ENCODE results near the gene KLHDC10. TPM values are rescaled to one million over a fixed set of nuclear protein-coding genes. Genes with fewer than 3 reads are reported as not detected.
"Not testable (repeated sequence)": the region's sequence is repeated elsewhere in the genome, so short reads cannot be mapped to it uniquely, and the experiment has no call there.

The KLHDC10 gene
- total RNA-seq, 2 donors from 2014 or later = 16.7 to 19.1 TPM

GRCh38 chr7:130062246-130062645 lies 8.1 kb upstream of the KLHDC10 start:
- H3K9me3 ChIP-seq = no peaks in the 10 kb centered on the region
- H3K27ac ChIP-seq = no peak overlapping the region
- TF ChIP-seq CTCF (IDR thresholded peaks at IDR 0.05) = no peak
- no peaks in the 10 kb centered on the region for H3K36me3 ChIP-seq
- H3K4me3 ChIP-seq = no peak overlapping the region
- no peaks in the 10 kb centered on the region for H3K4me1 ChIP-seq
- H3K27me3 ChIP-seq = no peaks in the 10 kb centered on the region
- no peak for DNase-seq (ENCODE audit: low spot score)

GRCh38 chr7:130063036-130063435 lies 7.3 kb upstream of the KLHDC10 start:
- Histone ChIP-seq H3K4me3 (no peak overlapping the region), H3K27ac (no peak overlapping the region), H3K9me3 (no peaks in the 10 kb centered on the region), H3K4me1 (no peaks in the 10 kb centered on the region), H3K27me3 (no peaks in the 10 kb centered on the region), H3K36me3 (no peaks in the 10 kb centered on the region)
- TF ChIP-seq CTCF (IDR thresholded peaks at IDR 0.05) = peak; percentile 45 to 65
- DNase-seq (ENCODE audit: low spot score) = no peak

DNA sequence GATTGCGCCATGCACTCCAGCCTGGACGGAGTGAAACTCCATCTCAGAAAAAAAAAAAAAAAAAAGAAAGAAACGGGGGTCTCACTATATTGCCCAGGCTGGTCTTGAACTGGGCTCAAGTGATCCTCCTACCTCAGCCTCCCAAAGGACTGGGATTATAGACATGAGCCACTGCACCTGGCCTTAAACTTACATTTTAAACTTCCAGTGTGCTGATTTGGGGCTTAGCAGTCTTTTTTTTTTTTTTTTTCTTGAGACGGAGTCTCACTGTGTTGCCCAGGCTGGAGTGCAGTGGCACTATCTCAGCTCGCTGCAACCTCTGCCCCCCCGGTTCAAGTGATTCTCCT lies 5.8 kb upstream of the KLHDC10 start:
- H3K27me3 ChIP-seq; H3K4me1 ChIP-seq; H3K27ac ChIP-seq; H3K4me3 ChIP-seq; H3K36me3 ChIP-seq; H3K9me3 ChIP-seq; DNase-seq (ENCODE audit: low spot score): not testable (repeated sequence)

GRCh38 chr7:130065500-130066152 lies 4.7 kb upstream of the KLHDC10 start:
- H3K9me3 ChIP-seq = no peaks in the 10 kb centered on the region
- TF ChIP-seq CTCF (IDR thresholded peaks at IDR 0.05) = no peak

GRCh38 chr7:130069179-130069977 lies 956 bp upstream of the KLHDC10 start:
- Histone ChIP-seq H3K27ac (peak overlapping the region; percentile 76 to 89), H3K27me3 (no peaks in the 10 kb centered on the region), H3K36me3 (no peaks in the 10 kb centered on the region), H3K9me3 (no peaks in the 10 kb centered on the region), H3K4me3 (peak overlapping the region; percentile 81 to 99), H3K4me1 (peaks cover 0 to 26% of the 10 kb centered on the region in 2 donors)
- TF ChIP-seq CTCF (IDR thresholded peaks at IDR 0.05) = no peak
- DNase-seq (ENCODE audit: low spot score) = no peak

More at GRCh38 chr7:130065500-130066152, 4.7 kb upstream of the KLHDC10 start:
- Histone ChIP-seq H3K4me3 (no peak overlapping the region), H3K27ac (no peak overlapping the region), H3K27me3 (no peaks in the 10 kb centered on the region), H3K36me3 (no peaks in the 10 kb centered on the region), H3K4me1 (peaks cover 0 to 5% of the 10 kb centered on the region in 2 donors)
- no peak for DNase-seq (ENCODE audit: low spot score)

DNA sequence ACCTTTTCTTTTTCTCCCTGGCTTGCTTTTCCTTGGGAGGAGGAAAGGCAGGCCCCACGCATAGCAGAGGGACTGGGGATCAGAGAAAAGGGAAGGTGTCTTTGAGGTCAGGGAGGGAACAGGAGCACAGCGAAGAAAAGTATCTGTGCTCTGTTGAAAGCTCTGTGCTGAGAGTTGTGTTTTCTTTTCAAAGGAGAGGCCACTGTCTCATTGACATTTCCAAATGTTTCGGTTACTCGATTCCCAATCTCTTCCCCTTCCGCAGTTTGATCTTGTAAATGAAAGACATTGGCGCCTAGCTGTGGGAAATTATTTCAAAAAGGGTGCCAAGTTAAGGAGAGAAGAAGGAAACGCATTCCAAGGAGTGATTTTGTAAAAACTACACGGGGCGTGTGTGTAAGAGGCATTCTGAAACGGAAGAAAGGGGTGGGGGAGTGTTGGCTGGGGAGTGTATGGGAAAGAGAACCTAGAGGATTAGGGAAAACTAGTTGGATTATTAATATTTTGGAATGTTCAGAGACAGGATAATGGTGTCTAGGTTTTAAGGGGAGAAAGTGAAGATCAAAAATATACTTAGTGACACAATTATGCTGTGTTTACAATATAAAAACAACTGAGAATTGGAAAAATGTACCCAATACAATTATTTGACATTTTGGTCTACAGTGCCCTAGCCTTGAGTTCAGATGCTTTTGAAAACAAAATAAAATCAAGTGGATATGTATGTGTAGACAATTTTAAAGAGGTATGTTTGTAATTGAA lies 708 bp downstream of the KLHDC10 start:
- no peak for DNase-seq (ENCODE audit: low spot score)
- Histone ChIP-seq H3K9me3 (no peaks in the 10 kb centered on the region), H3K4me3 (peak overlapping the region; percentile 81 to 99), H3K27ac (peak overlapping the region; percentile 82 to 89), H3K27me3 (no peaks in the 10 kb centered on the region), H3K4me1 (peaks cover 0 to 26% of the 10 kb centered on the region in 2 donors), H3K36me3 (no peaks in the 10 kb centered on the region)
- no peak for TF ChIP-seq CTCF (IDR thresholded peaks at IDR 0.05)

Data from right atrium auricular region (tissue), 2 donors.